GDM1 (cell line): Measurements from ENCODE around the gene IGFBP7.
A peak's percentile ranks its signal among the peaks of the same experiment; 100 is the strongest.

Source experiments
- DNase-seq: peaks from one replicate; lab custom pipeline; 2025; lab: John Stamatoyannopoulos, UW

IGFBP7 gene

GRCh38 chr4:57129477-57129876 lies 19.3 kb upstream of the IGFBP7 start:
- DNase-seq = no peak

DNA sequence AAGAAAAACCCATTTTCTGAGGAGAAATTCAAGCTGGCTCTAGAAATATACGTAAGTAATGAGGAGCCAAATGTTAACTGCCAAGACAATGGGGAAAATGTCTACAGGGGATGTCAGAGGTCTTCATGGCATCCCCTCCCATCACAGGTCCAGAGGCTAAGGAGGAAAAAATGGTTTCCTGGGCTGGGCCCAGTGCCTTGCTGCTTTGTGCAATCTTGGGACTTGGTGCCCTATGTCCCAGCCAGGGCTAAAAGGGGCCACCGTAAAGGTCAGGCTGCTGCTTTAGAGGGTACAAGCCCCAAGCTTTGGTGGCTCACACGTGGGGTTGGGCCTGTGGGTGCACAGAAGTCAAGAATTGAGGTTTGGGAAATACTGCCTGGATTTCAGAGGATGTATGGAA lies 17.2 kb upstream of the IGFBP7 start:
- no peak for DNase-seq

- no peak for DNase-seq
These were observed 15.8 kb upstream of the IGFBP7 start for GRCh38 chr4:57125996-57126395.

- no peak for DNase-seq
These were observed 14.0 kb upstream of the IGFBP7 start for GRCh38 chr4:57124145-57124544.

DNA sequence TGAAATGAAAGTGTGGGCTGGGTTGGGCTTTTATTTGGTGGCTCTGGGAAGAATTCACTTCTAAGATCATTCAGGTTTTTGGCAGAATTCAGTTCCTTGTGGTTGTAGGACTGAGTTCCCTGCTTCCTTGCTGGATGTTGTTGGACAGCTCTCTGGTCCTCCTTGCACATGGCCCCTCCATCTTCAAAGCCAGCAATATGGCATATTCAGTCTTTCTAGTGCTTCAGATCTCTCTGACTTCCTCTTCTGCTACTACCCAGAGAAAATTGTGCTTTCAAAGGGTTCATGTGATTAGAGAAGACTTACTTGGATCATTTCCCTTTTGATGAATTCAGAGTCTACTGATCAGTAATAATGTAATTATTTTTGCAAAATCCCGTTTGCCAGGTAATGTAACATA lies 12.8 kb upstream of the IGFBP7 start:
- no peak for DNase-seq

GRCh38 chr4:57119054-57119651 lies 9.0 kb upstream of the IGFBP7 start:
- no peak for DNase-seq

DNA sequence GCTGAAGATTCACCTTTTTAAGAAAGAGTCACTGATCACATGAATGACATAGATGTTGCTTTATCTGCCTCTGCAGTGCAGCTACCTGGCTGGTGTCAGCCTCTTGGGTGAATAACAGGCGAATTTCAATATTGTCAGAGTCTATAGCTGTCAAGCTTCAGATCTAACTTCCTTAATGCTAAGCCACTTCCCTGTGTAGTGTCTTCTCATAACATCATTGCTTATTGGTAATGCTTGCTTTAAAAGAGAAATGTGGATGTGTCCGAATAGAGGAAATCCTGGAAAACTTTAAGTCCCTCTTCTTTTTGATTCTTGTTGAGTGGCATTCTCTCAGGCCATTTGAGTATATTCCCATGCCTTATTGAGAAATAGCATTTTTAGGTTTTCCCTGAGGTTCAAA lies 7.3 kb upstream of the IGFBP7 start:
- DNase-seq = peak; percentile 22

- DNase-seq = no peak
These were observed 6.1 kb upstream of the IGFBP7 start for GRCh38 chr4:57116245-57116644.

- no peak for DNase-seq
These were observed 4.8 kb upstream of the IGFBP7 start for GRCh38 chr4:57114973-57115372.

DNA sequence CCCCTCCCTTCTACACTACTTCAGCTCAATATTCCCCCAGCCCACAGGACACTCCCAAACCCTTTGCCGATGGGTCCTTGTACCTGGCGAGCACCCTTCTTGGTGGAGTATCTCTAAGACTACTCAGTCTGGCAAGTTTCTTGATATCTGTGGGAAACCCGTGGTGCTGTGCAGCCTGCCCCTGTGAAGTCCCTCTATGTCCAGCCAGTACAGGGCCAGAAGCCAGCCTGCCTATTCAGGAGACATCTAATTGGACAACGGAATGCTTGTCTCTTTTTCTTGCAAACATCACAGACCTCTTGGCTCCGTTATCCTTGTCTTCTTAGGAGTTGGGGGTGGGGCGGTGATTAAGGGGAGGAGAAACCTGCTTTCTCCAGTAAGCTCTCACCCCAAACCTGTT lies 3.7 kb upstream of the IGFBP7 start:
- no peak for DNase-seq

DNA sequence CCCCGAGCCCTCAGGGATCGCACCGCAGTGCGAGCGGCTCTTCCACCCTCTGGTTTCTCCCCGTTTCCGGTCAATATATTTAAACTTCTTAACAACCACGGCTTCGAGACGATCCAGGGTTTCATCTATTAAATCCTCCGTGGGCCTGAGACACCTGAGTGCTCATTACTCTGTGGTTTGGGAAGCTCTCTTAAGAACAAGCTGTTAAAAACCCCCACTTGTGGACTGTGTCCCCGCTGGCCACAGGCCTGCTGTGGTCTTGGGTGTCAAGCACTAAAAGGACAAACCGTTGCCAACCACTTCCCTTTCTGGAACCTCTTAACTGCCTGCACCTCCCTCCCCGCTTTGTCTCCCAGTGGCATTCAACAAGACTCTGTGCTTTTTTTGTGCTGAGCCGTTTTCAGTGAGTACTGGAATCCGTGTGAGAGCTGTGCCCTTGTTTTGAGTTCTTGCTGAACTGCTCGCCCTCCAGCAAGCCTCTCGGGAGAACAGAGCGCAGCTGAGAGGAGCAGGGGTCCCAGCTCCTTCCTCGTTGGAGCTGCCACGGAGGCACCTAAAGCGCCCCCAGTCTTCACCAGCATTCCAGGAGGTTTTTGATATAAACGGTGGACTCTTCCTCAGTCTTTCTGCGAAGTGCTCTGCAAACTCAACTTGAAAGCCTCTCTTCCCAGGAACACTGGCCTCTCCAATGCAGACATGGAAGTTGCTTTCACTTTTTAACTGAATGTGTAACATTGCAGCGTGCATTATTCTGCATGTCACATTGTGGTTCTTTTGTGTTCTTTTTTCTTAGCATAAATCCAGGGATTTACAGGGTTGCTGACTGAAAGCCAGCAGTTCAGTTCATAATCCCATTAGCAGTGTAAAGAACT lies 691 bp upstream of the IGFBP7 start:
- peak; percentile 94 for DNase-seq

- no peak for DNase-seq
These were observed 756 bp downstream of the IGFBP7 start for GRCh38 chr4:57109411-57109846.

- no peak for DNase-seq
These were observed 4.0 kb downstream of the IGFBP7 start for GRCh38 chr4:57106181-57106580.

DNA sequence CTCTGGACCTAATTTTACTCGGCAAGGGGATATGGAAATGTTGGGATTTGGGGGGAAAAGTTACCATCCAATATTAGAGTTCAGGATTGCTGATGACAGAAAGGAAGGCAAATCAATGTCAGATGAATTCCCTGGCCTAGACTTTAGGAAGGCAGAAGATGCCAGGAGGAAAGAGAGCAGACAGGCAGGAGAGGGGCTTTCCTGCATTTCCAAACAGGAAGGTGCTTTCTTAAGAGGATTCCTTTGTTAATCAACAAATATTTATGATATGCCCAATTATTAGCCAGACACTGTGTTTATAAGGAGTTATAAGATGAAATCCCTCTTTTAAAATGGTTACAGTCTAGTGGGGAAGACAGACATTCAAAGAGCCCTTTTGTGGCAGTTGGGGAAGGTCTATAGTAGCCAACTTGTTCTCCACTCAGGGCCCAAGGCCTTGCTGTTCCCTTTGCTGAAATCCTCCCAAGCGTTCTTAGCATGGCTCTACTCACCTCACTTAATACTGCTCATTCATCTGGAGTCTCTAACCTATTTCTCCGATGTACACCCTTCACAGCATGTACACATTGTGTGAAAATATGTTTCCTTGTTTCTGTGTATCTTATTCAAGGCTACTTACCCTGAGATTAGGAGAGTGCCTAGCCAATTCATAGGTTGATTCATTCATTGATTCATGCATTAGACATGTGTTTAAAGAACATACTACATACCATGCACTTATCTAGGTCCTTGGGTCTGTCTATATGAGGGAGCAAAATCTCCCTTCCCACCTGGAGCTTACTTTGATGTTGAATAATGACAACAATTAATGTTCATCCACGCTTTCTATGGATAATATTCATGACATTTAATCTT lies 5.3 kb downstream of the IGFBP7 start:
- DNase-seq = no peak

DNA sequence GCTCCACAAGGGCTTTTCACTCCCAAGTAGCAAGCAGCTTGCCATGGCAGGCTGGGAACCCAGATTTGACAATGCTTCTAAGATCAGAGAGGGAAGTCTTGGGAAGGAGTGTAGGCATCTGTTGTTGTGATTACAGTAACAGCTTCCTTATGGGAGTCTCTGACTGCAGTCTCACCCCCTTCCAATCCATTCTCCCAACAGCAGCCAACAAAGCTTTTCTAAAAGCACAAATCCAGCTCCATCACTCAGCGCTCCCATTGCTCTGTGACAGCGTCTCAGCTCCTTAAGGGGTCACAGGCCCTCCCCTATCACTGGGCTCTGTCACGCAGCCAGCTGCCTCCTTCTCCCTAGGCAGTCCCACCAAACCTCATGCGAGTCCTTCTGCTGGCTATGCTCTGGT lies 7.1 kb downstream of the IGFBP7 start:
- DNase-seq = no peak

DNA sequence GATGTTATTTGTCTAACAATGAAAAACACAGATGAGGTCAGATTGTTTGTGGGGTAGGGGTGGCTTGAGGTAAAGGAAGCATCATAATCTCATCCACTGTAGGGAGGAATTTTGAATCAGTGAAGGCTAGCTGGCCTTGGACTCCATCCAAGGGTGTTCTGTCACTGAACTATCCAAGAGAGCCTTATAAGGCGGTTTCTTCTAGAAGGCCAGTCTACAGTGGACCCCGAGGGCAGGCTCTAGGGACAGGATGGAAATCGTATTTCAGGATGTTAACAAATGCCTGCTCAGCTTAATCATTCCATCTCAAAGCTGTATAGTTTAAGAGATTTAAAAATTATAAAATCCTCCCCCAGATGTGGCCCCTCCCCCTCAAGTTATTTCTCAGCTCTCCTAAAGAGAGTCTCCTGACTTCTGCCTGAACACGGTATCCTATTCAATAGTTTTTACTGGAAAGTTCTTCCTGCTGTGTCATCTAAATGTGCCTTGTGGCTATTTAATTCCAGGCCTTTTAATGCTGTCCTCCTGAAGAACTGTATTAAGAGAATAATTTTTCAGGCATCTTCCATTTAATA lies 8.0 kb downstream of the IGFBP7 start:
- no peak for DNase-seq

- no peak for DNase-seq
These were observed 9.1 kb downstream of the IGFBP7 start for GRCh38 chr4:57100979-57101651.

- DNase-seq = no peak
These were observed 10.8 kb downstream of the IGFBP7 start for GRCh38 chr4:57099363-57099762.

GRCh38 chr4:57098941-57099340 lies 11.2 kb downstream of the IGFBP7 start:
- DNase-seq = no peak

GRCh38 chr4:57098415-57098814 lies 11.8 kb downstream of the IGFBP7 start:
- DNase-seq = no peak

DNA sequence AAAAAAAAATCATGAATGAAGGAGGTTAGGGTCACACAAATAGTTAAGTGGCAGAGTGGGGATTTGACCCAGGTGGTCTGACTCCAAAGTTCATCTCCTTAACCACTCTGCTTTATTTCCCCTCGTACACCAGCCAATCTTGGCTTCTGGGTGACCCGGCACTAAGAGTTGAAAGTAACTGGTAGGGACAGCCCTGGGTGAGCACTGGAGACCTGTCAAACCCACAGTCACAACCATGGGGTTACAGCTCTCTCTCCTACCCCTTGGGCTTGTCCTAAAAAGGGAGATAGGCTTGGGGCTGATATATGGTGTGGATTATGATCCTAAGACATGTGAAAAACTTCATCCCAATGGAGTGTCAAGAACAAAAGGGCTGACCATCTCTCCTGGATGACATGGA lies 12.5 kb downstream of the IGFBP7 start:
- DNase-seq = no peak

DNA sequence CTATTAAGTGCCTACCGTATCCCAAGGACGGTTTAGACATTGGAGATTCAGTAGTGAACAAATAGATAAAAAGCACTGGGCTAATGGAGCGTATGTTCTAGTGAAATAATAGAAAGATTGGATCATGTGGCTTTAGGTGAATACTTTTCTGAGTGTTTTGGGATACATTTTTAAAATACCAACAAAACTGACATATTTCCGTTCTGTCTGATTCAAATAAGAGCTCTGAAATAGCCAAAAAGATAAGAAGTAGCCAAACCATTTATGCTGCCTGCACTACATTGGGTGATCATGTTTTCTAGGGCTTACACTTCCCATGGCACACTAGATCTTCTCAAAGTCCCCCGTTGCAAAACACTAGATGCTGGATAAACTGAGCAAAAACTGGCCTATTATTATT lies 14.2 kb downstream of the IGFBP7 start:
- DNase-seq = no peak
